ENCODE measurements around the gene GMNC.
"Not testable (repeated sequence)": the region's sequence is repeated elsewhere in the genome, so short reads cannot be mapped to it uniquely, and the experiment has no call there.

The GMNC gene

DNA sequence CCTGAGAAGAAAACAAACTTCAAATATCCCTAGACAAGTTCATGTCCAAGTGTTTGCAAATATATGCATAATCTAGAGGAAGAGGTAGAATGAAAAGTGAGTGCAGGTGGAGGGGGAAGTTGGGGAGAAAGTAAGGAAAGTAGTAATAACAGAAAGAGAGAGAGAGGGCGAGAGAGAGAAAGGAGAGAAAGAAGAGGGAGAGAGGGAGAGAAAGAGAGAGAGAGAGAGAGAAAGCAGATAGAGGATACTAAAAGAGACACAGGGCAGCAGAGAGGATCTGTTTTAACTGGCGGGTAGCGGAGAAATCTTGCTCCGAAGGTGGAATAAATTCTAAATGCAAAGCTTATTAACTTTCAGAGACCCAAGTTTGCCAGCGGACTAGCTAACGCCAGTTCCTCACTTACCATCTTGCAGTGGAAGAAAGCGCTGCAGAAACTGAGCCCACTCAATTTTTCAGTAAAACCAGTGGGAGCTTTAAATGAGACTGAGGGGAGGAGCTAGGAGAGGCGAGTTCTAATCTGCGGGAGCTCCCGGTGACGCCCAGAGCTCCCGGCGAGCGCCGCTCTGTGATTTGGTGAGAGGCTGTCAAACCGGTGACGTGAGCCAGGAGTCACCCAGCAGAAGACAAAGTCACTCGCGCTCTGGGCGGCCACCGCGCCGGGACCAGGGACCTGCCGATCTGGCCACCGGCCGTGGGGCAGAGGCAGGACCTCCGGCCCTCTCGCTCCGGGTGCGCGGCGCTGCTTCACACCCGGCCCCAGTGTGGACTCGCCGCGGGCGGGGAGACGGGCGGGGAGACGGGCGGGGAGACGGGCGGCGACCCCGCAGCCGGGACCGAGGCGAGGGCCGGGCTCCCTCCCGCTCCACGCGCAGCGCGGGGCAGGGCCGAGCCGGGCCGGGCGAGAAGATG, at the start of gene GMNC:
Gene GMNC, minus strand, starts transcription at position 486 of the 910 bp plus-strand sequence. Its CDS starts 79 bp downstream, at position 407.
- no peak for DNase-seq

- DNase-seq: no peak
Measured at GRCh38 chr3:190911382-190911781, 48.9 kb upstream of the GMNC start.

DNA sequence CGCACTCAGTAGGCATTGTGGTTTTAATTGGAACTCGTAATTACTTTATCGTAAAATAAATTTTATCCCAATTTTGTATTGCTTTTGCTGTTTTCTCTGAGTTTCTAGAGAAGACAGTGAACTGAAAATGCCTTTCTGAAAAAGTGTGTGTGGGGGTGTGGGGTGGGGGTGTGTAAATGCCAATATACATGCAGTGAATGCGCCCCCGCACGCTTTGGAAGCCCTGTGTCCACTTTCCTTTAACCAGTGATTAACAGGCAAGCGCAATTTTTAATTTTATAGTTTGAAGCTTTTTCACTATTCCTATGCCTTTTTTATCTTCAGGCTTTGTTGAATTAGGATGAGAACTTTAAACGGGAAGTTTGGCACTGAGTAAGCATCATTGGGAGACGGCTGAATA, 47.4 kb upstream of the GMNC start:
- no peak for DNase-seq

- DNase-seq: no peak
Measured at GRCh38 chr3:190903156-190903555, 40.7 kb upstream of the GMNC start.

GRCh38 chr3:190902292-190902691, 39.8 kb upstream of the GMNC start:
- DNase-seq: no peak

GRCh38 chr3:190892395-190892902, 30.0 kb upstream of the GMNC start:
- no peak for DNase-seq

GRCh38 chr3:190886945-190887344, 24.5 kb upstream of the GMNC start:
- DNase-seq: no peak

DNA sequence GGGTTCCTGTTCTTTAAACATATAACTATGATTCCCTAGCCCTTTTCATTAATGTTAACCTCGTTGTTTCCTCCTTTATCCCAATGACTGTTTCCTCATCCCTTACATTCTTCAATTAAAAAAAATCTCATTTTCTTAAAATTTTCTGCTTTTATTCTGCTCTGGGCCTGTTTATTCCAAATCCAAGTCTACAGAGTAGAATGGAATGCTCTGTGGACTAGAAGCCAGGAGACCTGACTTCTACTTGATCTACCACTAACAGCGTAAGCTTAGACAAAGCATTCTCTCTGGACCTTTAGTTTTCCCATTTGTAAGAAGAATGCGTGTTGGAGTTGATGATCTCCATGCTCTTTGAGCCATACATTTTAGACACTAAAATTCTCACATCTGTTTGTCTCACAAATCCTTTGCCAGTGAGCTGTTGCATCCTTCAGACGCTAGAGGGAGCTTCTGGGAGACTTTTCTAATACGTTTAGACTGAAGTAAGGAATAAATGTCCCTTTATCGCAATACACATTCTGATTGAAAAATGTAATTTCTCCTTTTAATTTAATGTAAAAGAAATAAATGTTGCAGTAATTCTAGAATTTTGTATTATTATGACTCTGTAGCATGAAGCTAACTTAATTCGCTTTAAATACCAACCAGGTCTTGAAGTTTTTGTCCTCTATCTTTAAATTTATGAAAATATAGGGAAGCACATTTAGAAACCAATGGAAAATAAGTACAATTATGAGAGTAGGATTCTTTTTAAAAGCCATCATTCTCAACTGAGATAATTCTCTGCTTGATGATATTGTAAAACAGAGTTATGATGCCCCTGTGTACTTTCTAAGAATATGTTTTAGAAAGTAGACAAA, 21.7 kb upstream of the GMNC start:
- DNase-seq: peak; percentile 63

DNA sequence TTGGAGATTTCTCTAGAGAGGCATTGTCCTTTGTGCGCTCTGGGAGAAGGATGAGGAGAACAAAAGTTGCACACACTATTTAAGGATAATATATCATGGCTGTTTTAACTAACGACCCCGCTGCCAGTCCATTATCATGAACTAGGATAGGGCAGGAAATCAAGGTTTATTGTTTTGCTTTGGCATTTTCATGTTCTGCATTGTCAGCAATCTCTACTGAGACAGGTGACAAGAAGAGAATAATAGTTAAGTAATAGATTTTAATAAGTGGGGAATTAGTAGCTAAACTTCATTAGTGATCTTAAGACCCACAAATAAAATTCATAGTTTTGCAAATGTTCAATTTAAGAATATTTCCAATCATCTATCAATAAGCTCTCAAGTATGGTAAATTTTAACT, 20.6 kb upstream of the GMNC start:
- DNase-seq: no peak

DNA sequence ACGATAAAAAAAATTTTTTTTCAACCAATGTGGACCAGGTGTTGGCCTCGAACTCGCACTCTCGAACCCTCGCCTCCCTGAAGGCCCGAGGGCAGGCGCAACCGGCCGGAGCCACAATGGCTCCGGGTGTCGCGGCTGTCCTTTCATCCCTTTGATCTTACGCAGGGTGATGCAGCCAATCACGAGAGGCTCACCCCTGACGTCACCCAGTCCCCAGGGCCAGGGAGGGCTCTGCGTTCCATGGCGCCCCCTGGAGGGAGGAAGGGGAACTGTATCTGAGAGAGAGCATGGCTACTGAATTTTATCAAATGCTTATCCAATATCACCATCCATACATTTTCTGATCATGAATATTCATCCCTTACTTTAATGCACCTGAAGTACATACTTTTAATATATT, 15.4 kb upstream of the GMNC start:
- DNase-seq: no peak

GRCh38 chr3:190876433-190876832, 13.9 kb upstream of the GMNC start:
- not testable (repeated sequence) for DNase-seq

DNA sequence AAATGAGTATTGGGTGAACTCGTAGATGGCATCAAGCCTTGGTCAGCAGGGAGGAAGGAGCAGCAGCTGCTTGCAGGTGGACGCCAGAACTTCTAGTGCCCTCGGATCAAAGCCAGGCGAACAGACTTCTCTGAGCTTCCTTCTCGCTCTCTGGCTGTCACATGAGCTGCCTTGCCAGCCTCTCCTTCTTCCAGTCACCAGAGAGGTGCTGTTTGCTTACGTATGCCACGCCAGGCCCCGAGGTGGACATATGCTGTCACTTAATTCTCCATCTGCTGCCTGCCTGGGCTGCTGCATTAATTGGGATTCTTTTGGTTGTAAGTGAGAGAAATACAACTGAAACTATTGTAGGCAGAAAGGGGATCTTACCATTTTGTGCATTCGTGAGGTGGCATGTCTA, 12.6 kb upstream of the GMNC start:
- not testable (repeated sequence) for DNase-seq

- DNase-seq: no peak
Measured at GRCh38 chr3:190870127-190870526, 7.6 kb upstream of the GMNC start.

GRCh38 chr3:190867071-190867470, 4.6 kb upstream of the GMNC start:
- DNase-seq: no peak

GRCh38 chr3:190865828-190866227, 3.3 kb upstream of the GMNC start:
- DNase-seq: no peak

DNA sequence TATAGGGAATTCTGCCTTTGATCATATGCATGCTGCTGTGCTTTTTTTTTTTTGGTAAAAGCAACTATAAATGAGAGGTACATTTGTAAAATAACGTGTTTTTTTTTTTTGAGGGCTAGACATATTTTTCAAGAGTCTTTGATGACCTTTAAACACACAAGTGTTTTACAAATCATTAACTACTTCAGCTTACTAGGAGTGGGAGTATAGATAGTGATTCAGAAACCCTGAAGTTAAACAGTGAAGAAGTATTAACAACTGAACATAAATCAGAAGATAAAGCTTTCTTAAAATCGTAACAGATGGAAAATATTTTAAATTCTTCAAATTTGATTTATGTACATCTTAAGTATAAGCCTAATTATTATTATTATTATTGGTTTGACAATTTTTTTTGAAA, 2.9 kb upstream of the GMNC start:
- DNase-seq: no peak

DNA sequence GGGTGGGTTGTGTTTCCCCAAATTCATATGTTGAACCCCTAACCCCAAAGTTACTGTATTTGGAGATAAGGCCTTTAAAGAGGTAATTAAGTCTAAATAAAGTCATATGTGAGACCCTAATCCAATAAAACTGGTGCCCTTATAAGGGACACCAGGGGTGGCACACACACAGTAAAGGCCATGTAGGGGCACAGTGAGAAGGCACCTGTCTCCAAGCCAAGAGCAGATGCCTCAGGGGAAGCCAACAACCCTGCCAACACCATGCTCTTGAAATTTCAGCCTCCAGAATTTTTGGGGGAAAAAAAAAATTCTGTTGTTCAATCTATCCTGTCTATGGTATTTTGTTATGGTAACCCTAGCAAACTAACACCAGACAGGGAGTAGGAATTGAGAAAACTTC, 1.5 kb upstream of the GMNC start:
- DNase-seq: no peak

DNA sequence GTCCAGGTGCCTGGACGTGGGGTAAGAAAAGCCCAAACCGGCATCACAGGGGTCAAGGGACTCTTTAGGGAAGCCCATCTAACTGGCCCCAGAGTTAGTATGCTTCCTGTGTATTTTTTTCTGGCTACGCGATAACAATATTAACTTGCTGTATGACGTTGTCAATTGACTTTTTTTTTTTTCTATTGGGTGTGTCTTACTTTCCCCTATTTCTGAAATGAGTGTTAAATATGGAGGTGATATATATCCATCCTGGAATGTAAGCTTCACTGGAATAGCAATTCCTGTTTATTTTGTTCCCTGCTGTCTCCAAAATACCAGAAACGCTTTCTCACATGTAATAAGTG, 598 bp upstream of the GMNC start:
- no peak for DNase-seq

- no peak for DNase-seq
Measured at GRCh38 chr3:190860521-190860920, 2.0 kb downstream of the GMNC start.

- no peak for DNase-seq
Measured at GRCh38 chr3:190855151-190855550, 7.3 kb downstream of the GMNC start.

- no peak for DNase-seq
Measured at GRCh38 chr3:190854062-190854461, 8.4 kb downstream of the GMNC start.

DNA sequence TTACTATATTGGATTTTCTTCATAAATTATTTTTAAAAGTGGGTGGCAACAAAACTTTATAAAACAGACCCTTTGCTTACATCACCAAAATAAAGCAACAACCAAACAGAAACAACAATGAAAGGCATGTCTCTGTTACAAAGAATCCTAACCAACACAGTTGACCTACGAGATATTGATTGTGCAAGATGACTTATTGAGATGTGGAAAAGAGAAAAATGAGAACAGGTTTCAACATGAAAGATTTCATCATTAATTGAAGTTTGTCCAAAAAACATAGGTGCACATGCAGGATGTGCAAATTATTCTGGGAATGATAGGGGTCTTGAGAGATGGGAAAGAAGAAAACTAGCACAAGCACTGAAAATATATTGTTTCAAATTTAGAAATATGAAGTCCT, 9.0 kb downstream of the GMNC start:
- DNase-seq: no peak

- DNase-seq: no peak
Measured at GRCh38 chr3:190849607-190850006, 12.9 kb downstream of the GMNC start.

DNA sequence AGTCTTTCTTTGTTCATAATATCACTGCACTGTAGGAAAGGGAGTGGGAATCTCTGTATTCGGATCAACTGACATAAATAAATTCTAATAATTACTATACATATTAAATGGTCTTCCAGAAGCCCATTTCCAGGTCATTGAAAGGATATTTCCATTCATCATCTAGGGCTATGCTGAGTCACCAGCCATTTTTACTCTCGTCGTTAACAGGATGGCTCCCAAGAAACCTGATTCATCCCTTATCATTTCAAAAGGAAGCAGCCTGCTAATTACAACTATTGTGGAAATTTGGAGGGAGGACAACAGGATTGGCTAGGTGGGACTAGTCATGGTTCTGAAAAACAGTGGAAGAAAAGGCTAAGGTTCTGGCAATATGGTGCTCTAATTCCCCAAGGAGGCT, 13.6 kb downstream of the GMNC start:
- no peak for DNase-seq

Data from NCI-H1694 treated with DMSO at 0.1 percent for 48 hours (cell line).